ENCODE measurements around the gene BRINP2.

BRINP2 gene

DNA sequence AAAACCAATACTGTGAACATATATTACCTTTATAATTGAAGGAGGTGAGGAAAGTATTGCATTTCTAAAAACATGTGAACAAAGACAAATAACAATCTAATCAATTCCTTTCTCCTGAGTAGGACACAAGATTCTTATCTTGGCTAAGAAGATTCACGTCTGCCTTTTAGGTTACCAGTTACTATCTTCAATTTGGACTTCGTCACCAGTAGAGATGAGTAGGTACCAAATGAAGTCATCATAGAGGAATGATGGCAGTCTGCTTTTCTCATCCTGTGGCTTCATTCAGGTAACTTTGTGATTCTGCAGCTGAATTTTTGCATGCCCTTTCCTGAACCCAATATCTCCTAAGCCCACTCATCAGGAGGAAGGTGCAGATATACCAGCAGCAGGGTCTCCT is 38.6 kb upstream of the BRINP2 start:
- TF ChIP-seq TEAD4 (IDR thresholded peaks at IDR 0.05), result no peak
- no peak for TF ChIP-seq EP300 (IDR thresholded peaks at IDR 0.05; ENCODE audit: borderline replicate concordance)
- no peak for TF ChIP-seq YY1 (IDR thresholded peaks at IDR 0.05; ENCODE audit: low read depth)
- TF ChIP-seq, protein P1, sequence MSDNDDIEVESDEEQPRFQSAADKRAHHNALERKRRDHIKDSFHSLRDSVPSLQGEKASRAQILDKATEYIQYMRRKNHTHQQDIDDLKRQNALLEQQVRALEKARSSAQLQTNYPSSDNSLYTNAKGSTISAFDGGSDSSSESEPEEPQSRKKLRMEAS (IDR thresholded peaks at IDR 0.05), result no peak
- TF ChIP-seq, protein P2, sequence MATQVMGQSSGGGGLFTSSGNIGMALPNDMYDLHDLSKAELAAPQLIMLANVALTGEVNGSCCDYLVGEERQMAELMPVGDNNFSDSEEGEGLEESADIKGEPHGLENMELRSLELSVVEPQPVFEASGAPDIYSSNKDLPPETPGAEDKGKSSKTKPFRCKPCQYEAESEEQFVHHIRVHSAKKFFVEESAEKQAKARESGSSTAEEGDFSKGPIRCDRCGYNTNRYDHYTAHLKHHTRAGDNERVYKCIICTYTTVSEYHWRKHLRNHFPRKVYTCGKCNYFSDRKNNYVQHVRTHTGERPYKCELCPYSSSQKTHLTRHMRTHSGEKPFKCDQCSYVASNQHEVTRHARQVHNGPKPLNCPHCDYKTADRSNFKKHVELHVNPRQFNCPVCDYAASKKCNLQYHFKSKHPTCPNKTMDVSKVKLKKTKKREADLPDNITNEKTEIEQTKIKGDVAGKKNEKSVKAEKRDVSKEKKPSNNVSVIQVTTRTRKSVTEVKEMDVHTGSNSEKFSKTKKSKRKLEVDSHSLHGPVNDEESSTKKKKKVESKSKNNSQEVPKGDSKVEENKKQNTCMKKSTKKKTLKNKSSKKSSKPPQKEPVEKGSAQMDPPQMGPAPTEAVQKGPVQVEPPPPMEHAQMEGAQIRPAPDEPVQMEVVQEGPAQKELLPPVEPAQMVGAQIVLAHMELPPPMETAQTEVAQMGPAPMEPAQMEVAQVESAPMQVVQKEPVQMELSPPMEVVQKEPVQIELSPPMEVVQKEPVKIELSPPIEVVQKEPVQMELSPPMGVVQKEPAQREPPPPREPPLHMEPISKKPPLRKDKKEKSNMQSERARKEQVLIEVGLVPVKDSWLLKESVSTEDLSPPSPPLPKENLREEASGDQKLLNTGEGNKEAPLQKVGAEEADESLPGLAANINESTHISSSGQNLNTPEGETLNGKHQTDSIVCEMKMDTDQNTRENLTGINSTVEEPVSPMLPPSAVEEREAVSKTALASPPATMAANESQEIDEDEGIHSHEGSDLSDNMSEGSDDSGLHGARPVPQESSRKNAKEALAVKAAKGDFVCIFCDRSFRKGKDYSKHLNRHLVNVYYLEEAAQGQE (IDR thresholded peaks at IDR 0.05; ENCODE audit: low read depth), result no peak
- no peak for TF ChIP-seq TCF12 (IDR thresholded peaks at IDR 0.05; ENCODE audit: low read depth)
- TF ChIP-seq CEBPB (IDR thresholded peaks at IDR 0.05), result no peak
- TF ChIP-seq, protein P3, sequence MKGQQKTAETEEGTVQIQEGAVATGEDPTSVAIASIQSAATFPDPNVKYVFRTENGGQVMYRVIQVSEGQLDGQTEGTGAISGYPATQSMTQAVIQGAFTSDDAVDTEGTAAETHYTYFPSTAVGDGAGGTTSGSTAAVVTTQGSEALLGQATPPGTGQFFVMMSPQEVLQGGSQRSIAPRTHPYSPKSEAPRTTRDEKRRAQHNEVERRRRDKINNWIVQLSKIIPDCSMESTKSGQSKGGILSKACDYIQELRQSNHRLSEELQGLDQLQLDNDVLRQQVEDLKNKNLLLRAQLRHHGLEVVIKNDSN (IDR thresholded peaks at IDR 0.05), result no peak
- no peak for TF ChIP-seq TAF1 (IDR thresholded peaks at IDR 0.05; ENCODE audit: low read depth)
- TF ChIP-seq CREB1 (IDR thresholded peaks at IDR 0.05; ENCODE audit: low read depth), result no peak
- no peak for TF ChIP-seq FOXM1 (IDR thresholded peaks at IDR 0.05; ENCODE audit: borderline replicate concordance, low read depth)
- TF ChIP-seq RAD21 (IDR thresholded peaks at IDR 0.05; ENCODE audit: low read depth), result no peak
- no peak for TF ChIP-seq ZBTB7A (IDR thresholded peaks at IDR 0.05; ENCODE audit: low read depth)
- TF ChIP-seq EGR1 (IDR thresholded peaks at IDR 0.05), result no peak

DNA sequence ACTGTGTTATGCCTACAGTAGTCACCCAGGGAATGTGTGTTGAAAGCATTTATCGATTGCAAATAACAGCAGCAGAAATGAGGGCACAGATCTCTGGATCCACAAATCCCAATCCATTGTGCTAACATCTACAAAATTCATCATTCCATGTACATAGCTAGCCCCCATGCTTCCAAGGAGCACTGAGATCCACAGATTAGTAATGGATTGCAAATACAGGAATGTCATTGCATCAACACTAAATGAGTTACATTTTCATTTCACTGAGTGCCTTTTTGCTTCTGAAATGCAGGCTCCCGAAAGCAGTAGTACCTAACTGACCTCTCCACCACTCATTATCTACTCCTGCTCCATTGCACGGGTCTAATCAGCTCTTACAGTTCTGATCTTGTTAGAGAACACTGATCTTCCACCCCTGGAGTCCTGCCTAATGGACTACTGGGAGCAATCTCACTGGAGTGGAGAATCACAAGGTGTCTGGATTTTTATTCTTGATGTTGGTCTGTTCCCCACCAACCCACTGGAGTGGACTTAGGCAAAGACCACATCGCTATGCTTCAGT is 36.7 kb upstream of the BRINP2 start:
- TF ChIP-seq CEBPB (IDR thresholded peaks at IDR 0.05) (no peak), CREB1 (IDR thresholded peaks at IDR 0.05; ENCODE audit: low read depth) (no peak)
- TF ChIP-seq, protein P1 (IDR thresholded peaks at IDR 0.05), result no peak

DNA sequence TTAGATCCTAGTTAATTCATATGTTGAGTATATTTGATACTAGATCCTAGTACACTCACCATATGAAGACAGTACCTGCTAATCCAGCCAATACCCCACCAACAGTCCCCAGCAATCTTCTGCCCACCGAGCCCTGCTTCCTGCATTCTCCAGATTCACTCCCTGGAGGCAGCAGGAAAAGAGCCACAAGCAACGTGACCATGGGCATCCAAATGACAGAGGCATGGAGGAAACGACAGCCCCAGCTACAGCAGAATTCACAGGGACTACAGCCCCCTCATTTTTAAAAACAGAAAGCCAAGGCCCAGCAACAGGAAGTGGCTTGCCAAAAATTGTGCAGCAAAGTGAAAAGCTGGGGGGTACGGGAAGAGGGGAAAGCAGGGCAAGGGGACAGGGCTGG is 35.5 kb upstream of the BRINP2 start:
- TF ChIP-seq EP300 (IDR thresholded peaks at IDR 0.05; ENCODE audit: borderline replicate concordance) (no peak), NFIC (IDR thresholded peaks at IDR 0.05) (no peak), TCF12 (IDR thresholded peaks at IDR 0.05; ENCODE audit: low read depth) (no peak), CREB1 (IDR thresholded peaks at IDR 0.05; ENCODE audit: low read depth) (no peak), CEBPB (IDR thresholded peaks at IDR 0.05) (no peak), ZBTB7A (IDR thresholded peaks at IDR 0.05; ENCODE audit: low read depth) (no peak), FOXM1 (IDR thresholded peaks at IDR 0.05; ENCODE audit: borderline replicate concordance, low read depth) (no peak), YY1 (IDR thresholded peaks at IDR 0.05; ENCODE audit: low read depth) (no peak), TEAD4 (IDR thresholded peaks at IDR 0.05) (no peak), EGR1 (IDR thresholded peaks at IDR 0.05) (no peak), TAF1 (IDR thresholded peaks at IDR 0.05; ENCODE audit: low read depth) (no peak), RAD21 (IDR thresholded peaks at IDR 0.05; ENCODE audit: low read depth) (no peak)
- TF ChIP-seq, protein P3 (IDR thresholded peaks at IDR 0.05), result no peak
- TF ChIP-seq, protein P1 (IDR thresholded peaks at IDR 0.05), result no peak
- TF ChIP-seq, protein P2 (IDR thresholded peaks at IDR 0.05; ENCODE audit: low read depth), result no peak

DNA sequence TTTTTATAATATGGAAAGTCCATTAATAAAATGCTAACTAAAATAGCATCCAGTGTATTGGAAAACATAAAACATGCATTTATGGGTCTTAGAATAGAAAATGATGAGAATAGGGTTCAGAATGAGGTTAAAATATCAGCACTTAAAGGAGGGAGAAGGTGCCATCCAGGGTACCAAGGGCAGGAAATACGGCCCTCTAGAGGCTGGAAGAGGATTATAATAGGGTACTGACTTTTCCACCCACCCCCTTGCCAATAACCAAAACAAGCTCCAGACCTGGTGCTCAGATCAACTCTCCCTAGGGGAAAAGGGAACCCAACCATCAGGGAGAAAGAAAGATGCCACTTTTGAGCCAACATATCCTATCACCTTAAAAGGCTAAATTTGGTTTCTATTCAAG is 32.9 kb upstream of the BRINP2 start:
- TF ChIP-seq EGR1 (IDR thresholded peaks at IDR 0.05) (no peak), RAD21 (IDR thresholded peaks at IDR 0.05; ENCODE audit: low read depth) (no peak), YY1 (IDR thresholded peaks at IDR 0.05; ENCODE audit: low read depth) (no peak), FOXM1 (IDR thresholded peaks at IDR 0.05; ENCODE audit: borderline replicate concordance, low read depth) (no peak), NFIC (IDR thresholded peaks at IDR 0.05) (no peak), EP300 (IDR thresholded peaks at IDR 0.05; ENCODE audit: borderline replicate concordance) (no peak), ZBTB7A (IDR thresholded peaks at IDR 0.05; ENCODE audit: low read depth) (no peak), TAF1 (IDR thresholded peaks at IDR 0.05; ENCODE audit: low read depth) (no peak), TEAD4 (IDR thresholded peaks at IDR 0.05) (no peak)
- TF ChIP-seq, protein P1 (IDR thresholded peaks at IDR 0.05), result no peak
- TF ChIP-seq, protein P3 (IDR thresholded peaks at IDR 0.05), result no peak

DNA sequence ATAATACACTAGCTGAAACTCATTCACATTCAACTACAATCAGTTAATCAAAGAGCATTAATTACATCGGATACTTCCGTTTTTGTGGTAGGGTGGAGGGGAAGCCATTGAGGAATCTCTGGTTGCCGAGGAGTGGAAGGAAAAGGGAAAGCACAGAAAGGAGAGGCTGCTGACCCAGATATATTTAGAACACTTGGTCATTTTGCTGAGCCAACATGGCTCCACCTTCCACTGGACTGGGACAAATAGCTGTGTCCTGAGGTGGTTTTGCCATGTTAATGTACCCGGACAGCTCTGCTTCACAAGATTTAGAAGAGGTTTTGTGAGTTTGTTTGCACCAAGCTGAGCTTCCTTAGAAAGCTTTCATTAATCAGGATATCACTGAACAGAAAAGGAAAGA is 32.4 kb upstream of the BRINP2 start:
- TF ChIP-seq TCF12 (IDR thresholded peaks at IDR 0.05; ENCODE audit: low read depth) (no peak), TAF1 (IDR thresholded peaks at IDR 0.05; ENCODE audit: low read depth) (no peak), EGR1 (IDR thresholded peaks at IDR 0.05) (no peak), FOXM1 (IDR thresholded peaks at IDR 0.05; ENCODE audit: borderline replicate concordance, low read depth) (no peak), EP300 (IDR thresholded peaks at IDR 0.05; ENCODE audit: borderline replicate concordance) (no peak), CREB1 (IDR thresholded peaks at IDR 0.05; ENCODE audit: low read depth) (no peak), YY1 (IDR thresholded peaks at IDR 0.05; ENCODE audit: low read depth) (no peak), TEAD4 (IDR thresholded peaks at IDR 0.05) (no peak), RAD21 (IDR thresholded peaks at IDR 0.05; ENCODE audit: low read depth) (no peak), NFIC (IDR thresholded peaks at IDR 0.05) (no peak), CEBPB (IDR thresholded peaks at IDR 0.05) (no peak)
- TF ChIP-seq, protein P3 (IDR thresholded peaks at IDR 0.05), result no peak
- TF ChIP-seq, protein P2 (IDR thresholded peaks at IDR 0.05; ENCODE audit: low read depth), result no peak
